ENCODE data around the gene KRT77.

Gene KRT77

GRCh38 chr12:52691076-52691840 is 12.1 kb downstream of the KRT77 start:
- no peak for DNase-seq

- DNase-seq = no peak
Observed at GRCh38 chr12:52690351-52691075, 12.8 kb downstream of the KRT77 start.

- no peak for DNase-seq
Observed at GRCh38 chr12:52689936-52690335, 13.4 kb downstream of the KRT77 start.

- DNase-seq = no peak
Observed at GRCh38 chr12:52689239-52689638, 14.1 kb downstream of the KRT77 start.

GRCh38 chr12:52688481-52688880 is 14.8 kb downstream of the KRT77 start:
- DNase-seq = no peak

GRCh38 chr12:52687497-52688385 is 15.6 kb downstream of the KRT77 start:
- DNase-seq = no peak

- no peak for DNase-seq
Observed at GRCh38 chr12:52686756-52687487, 16.4 kb downstream of the KRT77 start.

GRCh38 chr12:52686063-52686462 is 17.3 kb downstream of the KRT77 start:
- DNase-seq = no peak

GRCh38 chr12:52685406-52685890 is 17.9 kb downstream of the KRT77 start:
- DNase-seq = no peak

GRCh38 chr12:52684431-52684830 is 18.9 kb downstream of the KRT77 start:
- no peak for DNase-seq

GRCh38 chr12:52683575-52684300 is 19.6 kb downstream of the KRT77 start:
- no peak for DNase-seq

- no peak for DNase-seq
Observed at GRCh38 chr12:52682938-52683574, 20.3 kb downstream of the KRT77 start.

GRCh38 chr12:52682381-52682660 is 21.0 kb downstream of the KRT77 start:
- DNase-seq = no peak

- no peak for DNase-seq
Observed at GRCh38 chr12:52681526-52682380, 21.6 kb downstream of the KRT77 start.

- no peak for DNase-seq
Observed at GRCh38 chr12:52680363-52680762, 23.0 kb downstream of the KRT77 start, which contains the start of gene KRT1. TSS of gene KRT1 (minus strand) at chr12:52680407. CDS start at chr12:52680348, 59 bp downstream.

- no peak for DNase-seq
Observed at GRCh38 chr12:52679875-52680274, 23.4 kb downstream of the KRT77 start.

- no peak for DNase-seq
Observed at GRCh38 chr12:52677671-52678070, 25.7 kb downstream of the KRT77 start.

GRCh38 chr12:52677126-52677525 is 26.2 kb downstream of the KRT77 start:
- no peak for DNase-seq

GRCh38 chr12:52676163-52676562 is 27.2 kb downstream of the KRT77 start:
- no peak for DNase-seq

- no peak for DNase-seq
Observed at GRCh38 chr12:52675301-52675701, 28.0 kb downstream of the KRT77 start.

- DNase-seq = no peak
Observed at GRCh38 chr12:52674433-52674775, 28.9 kb downstream of the KRT77 start.
